A673 (cell line): ENCODE data around the gene GTF2I.
"Not testable (repeated sequence)": the region's sequence is repeated elsewhere in the genome, so short reads cannot be mapped to it uniquely, and the experiment has no call there.

ENCODE experiments used
- CTCF ChIP-seq: fragments of 300-800, 200-600 bp; sonication (generic); conservative IDR thresholded peaks from 2 replicates; pipeline ENCODE4 v1.5.1; 2017; ENCODE audit warnings: low read depth, mild to moderate bottlenecking, antibody characterized with exemption, low read length, moderate library complexity, mixed read lengths
- EZH2 ChIP-seq: fragments of 200-600 bp; sonication (generic); IDR thresholded peaks from 2 replicates; pipeline ENCODE4 v1.6.1; 2017; ENCODE audit warnings: borderline replicate concordance, low read depth, mild to moderate bottlenecking, mixed read lengths, antibody characterized with exemption, low read length; ENCODE audit not compliant: poor library complexity, severe bottlenecking

GRCh38 chr7:74753921-74754482 is 96.5 kb downstream of the GTF2I start:
- TF ChIP-seq CTCF, EZH2: not testable (repeated sequence)
